Measurements from ENCODE around the gene NPHP1. TPM values are rescaled to one million over a fixed set of nuclear protein-coding genes. Genes with fewer than 3 reads are reported as not detected.
"Not testable (repeated sequence)": the region's sequence is repeated elsewhere in the genome, so short reads cannot be mapped to it uniquely, and the experiment has no call there.

Gene NPHP1
- total and polyA plus RNA-seq, 2 donors (not counting 3 experiments of a cell fraction or from before 2014, with no cell fraction given) = 2.3 to 5.9 TPM

GRCh38 chr2:110245488-110246435, 40.9 kb upstream of the NPHP1 start:
- dilution Hi-C loops (cut with MboI; ENCODE audit: extremely low pct_ligation_motif_present, low sequenced_read_pairs); H4K20me1 ChIP-seq (replicated peaks; ENCODE audit: control insufficient read depth, extremely low read depth, insufficient read depth, low read length); POLR2A ChIA-PET; H3K79me2 ChIP-seq (ENCODE audit: control insufficient read depth, insufficient read depth, low read length); DNase-seq (ENCODE audit: low read depth, low spot score); H3K9me1 ChIP-seq (replicated peaks; ENCODE audit: control insufficient read depth, extremely low read depth, insufficient read depth, low read length); CTCF ChIA-PET; H3K36me3 ChIP-seq (ENCODE audit: control insufficient read depth in 2 of 2, extremely low read depth in 1 of 2, insufficient read depth in 2 of 2, low read length in 2 of 2); H3K27me3 ChIP-seq (ENCODE audit: control insufficient read depth in 2 of 2, insufficient read depth in 2 of 2, low read length in 2 of 2); H3K4me3 ChIP-seq (replicated peaks in 1 of 3; ENCODE audit: insufficient read depth in 1 of 3, low read depth in 1 of 3, low read length in 3 of 3); H3K4me1 ChIP-seq (ENCODE audit: control insufficient read depth, extremely low read depth, insufficient read depth, low read length); H3K9me3 ChIP-seq (replicated peaks; ENCODE audit: control insufficient read depth, insufficient read depth, low read length); FAIRE-seq; BruUV-seq (replicated peaks); H2AFZ ChIP-seq (ENCODE audit: low read depth, low read length); H3K9ac ChIP-seq (replicated peaks; ENCODE audit: extremely low read depth, insufficient read depth, low read length); H3K4me2 ChIP-seq (ENCODE audit: insufficient read depth, low read length); intact Hi-C loops (cut with micrococcal nuclease); H3K27ac ChIP-seq (ENCODE audit: insufficient read depth, low read depth, low read length): not testable (repeated sequence)

GRCh38 chr2:110243283-110243682, 38.5 kb upstream of the NPHP1 start:
- H3K27ac ChIP-seq (ENCODE audit: insufficient read depth, low read depth, low read length); POLR2A ChIA-PET; H2AFZ ChIP-seq (ENCODE audit: low read depth, low read length); H3K9me1 ChIP-seq (replicated peaks; ENCODE audit: control insufficient read depth, extremely low read depth, insufficient read depth, low read length); H3K79me2 ChIP-seq (ENCODE audit: control insufficient read depth, insufficient read depth, low read length); dilution Hi-C loops (cut with MboI; ENCODE audit: extremely low pct_ligation_motif_present, low sequenced_read_pairs); H4K20me1 ChIP-seq (replicated peaks; ENCODE audit: control insufficient read depth, extremely low read depth, insufficient read depth, low read length); H3K4me3 ChIP-seq (replicated peaks in 1 of 3; ENCODE audit: insufficient read depth in 1 of 3, low read depth in 1 of 3, low read length in 3 of 3); H3K9ac ChIP-seq (replicated peaks; ENCODE audit: extremely low read depth, insufficient read depth, low read length); BruUV-seq (replicated peaks); intact Hi-C loops (cut with micrococcal nuclease); H3K4me2 ChIP-seq (ENCODE audit: insufficient read depth, low read length); H3K4me1 ChIP-seq (ENCODE audit: control insufficient read depth, extremely low read depth, insufficient read depth, low read length); H3K27me3 ChIP-seq (ENCODE audit: control insufficient read depth in 2 of 2, insufficient read depth in 2 of 2, low read length in 2 of 2); H3K9me3 ChIP-seq (replicated peaks; ENCODE audit: control insufficient read depth, insufficient read depth, low read length); H3K36me3 ChIP-seq (ENCODE audit: control insufficient read depth in 2 of 2, extremely low read depth in 1 of 2, insufficient read depth in 2 of 2, low read length in 2 of 2); FAIRE-seq; CTCF ChIA-PET; DNase-seq (ENCODE audit: low read depth, low spot score): not testable (repeated sequence)

GRCh38 chr2:110234514-110234913, 29.7 kb upstream of the NPHP1 start:
- H3K9me1 ChIP-seq (replicated peaks; ENCODE audit: control insufficient read depth, extremely low read depth, insufficient read depth, low read length); H3K36me3 ChIP-seq (ENCODE audit: control insufficient read depth in 2 of 2, extremely low read depth in 1 of 2, insufficient read depth in 2 of 2, low read length in 2 of 2); H3K27me3 ChIP-seq (ENCODE audit: control insufficient read depth in 2 of 2, insufficient read depth in 2 of 2, low read length in 2 of 2); H3K27ac ChIP-seq (ENCODE audit: insufficient read depth, low read depth, low read length); H3K4me3 ChIP-seq (replicated peaks in 1 of 3; ENCODE audit: insufficient read depth in 1 of 3, low read depth in 1 of 3, low read length in 3 of 3); BruUV-seq (replicated peaks); DNase-seq (ENCODE audit: low read depth, low spot score); FAIRE-seq; CTCF ChIA-PET; POLR2A ChIA-PET; H3K9ac ChIP-seq (replicated peaks; ENCODE audit: extremely low read depth, insufficient read depth, low read length); intact Hi-C loops (cut with micrococcal nuclease); H3K4me2 ChIP-seq (ENCODE audit: insufficient read depth, low read length); H3K9me3 ChIP-seq (replicated peaks; ENCODE audit: control insufficient read depth, insufficient read depth, low read length); dilution Hi-C loops (cut with MboI; ENCODE audit: extremely low pct_ligation_motif_present, low sequenced_read_pairs); H3K79me2 ChIP-seq (ENCODE audit: control insufficient read depth, insufficient read depth, low read length); H2AFZ ChIP-seq (ENCODE audit: low read depth, low read length); H3K4me1 ChIP-seq (ENCODE audit: control insufficient read depth, extremely low read depth, insufficient read depth, low read length); H4K20me1 ChIP-seq (replicated peaks; ENCODE audit: control insufficient read depth, extremely low read depth, insufficient read depth, low read length): not testable (repeated sequence)

GRCh38 chr2:110229886-110230285, 25.1 kb upstream of the NPHP1 start:
- FAIRE-seq; H3K27me3 ChIP-seq (ENCODE audit: control insufficient read depth in 2 of 2, insufficient read depth in 2 of 2, low read length in 2 of 2); H3K4me3 ChIP-seq (replicated peaks in 1 of 3; ENCODE audit: insufficient read depth in 1 of 3, low read depth in 1 of 3, low read length in 3 of 3); H3K9me3 ChIP-seq (replicated peaks; ENCODE audit: control insufficient read depth, insufficient read depth, low read length); H3K4me1 ChIP-seq (ENCODE audit: control insufficient read depth, extremely low read depth, insufficient read depth, low read length); H3K79me2 ChIP-seq (ENCODE audit: control insufficient read depth, insufficient read depth, low read length); H3K9me1 ChIP-seq (replicated peaks; ENCODE audit: control insufficient read depth, extremely low read depth, insufficient read depth, low read length); H3K36me3 ChIP-seq (ENCODE audit: control insufficient read depth in 2 of 2, extremely low read depth in 1 of 2, insufficient read depth in 2 of 2, low read length in 2 of 2); CTCF ChIA-PET; H4K20me1 ChIP-seq (replicated peaks; ENCODE audit: control insufficient read depth, extremely low read depth, insufficient read depth, low read length); intact Hi-C loops (cut with micrococcal nuclease); H3K27ac ChIP-seq (ENCODE audit: insufficient read depth, low read depth, low read length); BruUV-seq (replicated peaks); H3K4me2 ChIP-seq (ENCODE audit: insufficient read depth, low read length); DNase-seq (ENCODE audit: low read depth, low spot score); POLR2A ChIA-PET; H2AFZ ChIP-seq (ENCODE audit: low read depth, low read length); H3K9ac ChIP-seq (replicated peaks; ENCODE audit: extremely low read depth, insufficient read depth, low read length); dilution Hi-C loops (cut with MboI; ENCODE audit: extremely low pct_ligation_motif_present, low sequenced_read_pairs): not testable (repeated sequence)
